ENCODE measurements around the gene EPS8.

DNA sequence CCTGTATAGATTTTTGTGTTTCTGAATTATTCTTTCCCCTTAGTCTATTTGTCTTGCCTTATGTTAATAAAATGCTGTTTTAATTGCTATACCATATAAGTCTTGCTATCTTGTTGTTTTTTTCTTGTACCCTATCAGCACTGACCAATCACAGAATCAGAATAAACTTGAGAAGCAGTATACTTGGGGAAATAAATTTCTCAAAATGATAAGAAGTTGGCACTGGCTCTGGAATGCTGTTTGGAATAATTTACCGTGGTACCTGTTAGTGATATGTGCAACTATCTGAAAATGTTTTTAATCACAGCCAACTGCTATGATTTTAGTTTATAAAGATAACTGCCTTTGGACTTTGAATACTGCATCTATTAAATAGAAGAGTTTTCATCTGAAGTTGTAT, 37.9 kb upstream of the EPS8 start:
- TF ChIP-seq EZH2 (IDR thresholded peaks at IDR 0.05) (no peak), POLR2AphosphoS5 (IDR thresholded peaks at IDR 0.05; ENCODE audit: borderline replicate concordance, low read depth, low read length) (no peak), FOXP2 (optimal IDR thresholded peaks at IDR 0.05; ENCODE audit: control extremely low read depth, extremely low read length, insufficient read depth) (no peak)

Data from SK-N-MC (cell line).